Neural cell (in vitro differentiated cells): Measurements from ENCODE around the gene HOXB5.

ENCODE experiments used
- CTCF ChIP-seq: fragments of 450-650 bp; IDR thresholded peaks from 2 replicates; pipeline ENCODE4 v1.5.1; 2014; ENCODE audit warnings: antibody characterized with exemption, mild to moderate bottlenecking, moderate library complexity; ENCODE audit not compliant: poor library complexity, severe bottlenecking
- EP300 ChIP-seq: fragments of 450-650 bp; conservative IDR thresholded peaks from 2 replicates; pipeline ENCODE4 v1.6.1; 2014; ENCODE audit warnings: antibody characterized with exemption, mild to moderate bottlenecking, moderate library complexity; ENCODE audit not compliant: poor library complexity, severe bottlenecking
- EZH2 ChIP-seq: fragments of 200-600, 300-800 bp; shearing (Covaris generic), sonication (generic); IDR thresholded peaks from 2 replicates; pipeline ENCODE4 v1.6.1; 2014; ENCODE audit warnings: antibody characterized with exemption, low read length, borderline replicate concordance, mild to moderate bottlenecking; ENCODE audit not compliant: insufficient read depth, poor library complexity, severe bottlenecking
- MXI1 ChIP-seq: fragments of 450-650 bp; conservative IDR thresholded peaks from 2 replicates; pipeline ENCODE4 v1.6.1; 2014; ENCODE audit warnings: antibody characterized with exemption, mild to moderate bottlenecking; ENCODE audit not compliant: poor library complexity, severe bottlenecking
- TF ChIP-seq, protein P1 (sequence below): IDR thresholded peaks from 2 replicates; pipeline ENCODE4 v1.6.1; 2012; ENCODE audit warnings: borderline replicate concordance

GRCh38 chr17:48553826-48554225, 39.8 kb downstream of the HOXB5 start:
- no peak for TF ChIP-seq EZH2
- TF ChIP-seq MXI1: no peak
- TF ChIP-seq CTCF: no peak
- no peak for TF ChIP-seq EP300
- TF ChIP-seq, protein P1, sequence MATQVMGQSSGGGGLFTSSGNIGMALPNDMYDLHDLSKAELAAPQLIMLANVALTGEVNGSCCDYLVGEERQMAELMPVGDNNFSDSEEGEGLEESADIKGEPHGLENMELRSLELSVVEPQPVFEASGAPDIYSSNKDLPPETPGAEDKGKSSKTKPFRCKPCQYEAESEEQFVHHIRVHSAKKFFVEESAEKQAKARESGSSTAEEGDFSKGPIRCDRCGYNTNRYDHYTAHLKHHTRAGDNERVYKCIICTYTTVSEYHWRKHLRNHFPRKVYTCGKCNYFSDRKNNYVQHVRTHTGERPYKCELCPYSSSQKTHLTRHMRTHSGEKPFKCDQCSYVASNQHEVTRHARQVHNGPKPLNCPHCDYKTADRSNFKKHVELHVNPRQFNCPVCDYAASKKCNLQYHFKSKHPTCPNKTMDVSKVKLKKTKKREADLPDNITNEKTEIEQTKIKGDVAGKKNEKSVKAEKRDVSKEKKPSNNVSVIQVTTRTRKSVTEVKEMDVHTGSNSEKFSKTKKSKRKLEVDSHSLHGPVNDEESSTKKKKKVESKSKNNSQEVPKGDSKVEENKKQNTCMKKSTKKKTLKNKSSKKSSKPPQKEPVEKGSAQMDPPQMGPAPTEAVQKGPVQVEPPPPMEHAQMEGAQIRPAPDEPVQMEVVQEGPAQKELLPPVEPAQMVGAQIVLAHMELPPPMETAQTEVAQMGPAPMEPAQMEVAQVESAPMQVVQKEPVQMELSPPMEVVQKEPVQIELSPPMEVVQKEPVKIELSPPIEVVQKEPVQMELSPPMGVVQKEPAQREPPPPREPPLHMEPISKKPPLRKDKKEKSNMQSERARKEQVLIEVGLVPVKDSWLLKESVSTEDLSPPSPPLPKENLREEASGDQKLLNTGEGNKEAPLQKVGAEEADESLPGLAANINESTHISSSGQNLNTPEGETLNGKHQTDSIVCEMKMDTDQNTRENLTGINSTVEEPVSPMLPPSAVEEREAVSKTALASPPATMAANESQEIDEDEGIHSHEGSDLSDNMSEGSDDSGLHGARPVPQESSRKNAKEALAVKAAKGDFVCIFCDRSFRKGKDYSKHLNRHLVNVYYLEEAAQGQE: no peak
